ENCODE measurements around the gene VSTM1. TPM values are rescaled to one million over a fixed set of nuclear protein-coding genes. Genes with fewer than 3 reads are reported as not detected.

VSTM1 gene, protein sequence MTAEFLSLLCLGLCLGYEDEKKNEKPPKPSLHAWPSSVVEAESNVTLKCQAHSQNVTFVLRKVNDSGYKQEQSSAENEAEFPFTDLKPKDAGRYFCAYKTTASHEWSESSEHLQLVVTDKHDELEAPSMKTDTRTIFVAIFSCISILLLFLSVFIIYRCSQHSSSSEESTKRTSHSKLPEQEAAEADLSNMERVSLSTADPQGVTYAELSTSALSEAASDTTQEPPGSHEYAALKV
- total RNA-seq: 0.43 TPM in 1 of 2 replicates, not detected in the other

DNA sequence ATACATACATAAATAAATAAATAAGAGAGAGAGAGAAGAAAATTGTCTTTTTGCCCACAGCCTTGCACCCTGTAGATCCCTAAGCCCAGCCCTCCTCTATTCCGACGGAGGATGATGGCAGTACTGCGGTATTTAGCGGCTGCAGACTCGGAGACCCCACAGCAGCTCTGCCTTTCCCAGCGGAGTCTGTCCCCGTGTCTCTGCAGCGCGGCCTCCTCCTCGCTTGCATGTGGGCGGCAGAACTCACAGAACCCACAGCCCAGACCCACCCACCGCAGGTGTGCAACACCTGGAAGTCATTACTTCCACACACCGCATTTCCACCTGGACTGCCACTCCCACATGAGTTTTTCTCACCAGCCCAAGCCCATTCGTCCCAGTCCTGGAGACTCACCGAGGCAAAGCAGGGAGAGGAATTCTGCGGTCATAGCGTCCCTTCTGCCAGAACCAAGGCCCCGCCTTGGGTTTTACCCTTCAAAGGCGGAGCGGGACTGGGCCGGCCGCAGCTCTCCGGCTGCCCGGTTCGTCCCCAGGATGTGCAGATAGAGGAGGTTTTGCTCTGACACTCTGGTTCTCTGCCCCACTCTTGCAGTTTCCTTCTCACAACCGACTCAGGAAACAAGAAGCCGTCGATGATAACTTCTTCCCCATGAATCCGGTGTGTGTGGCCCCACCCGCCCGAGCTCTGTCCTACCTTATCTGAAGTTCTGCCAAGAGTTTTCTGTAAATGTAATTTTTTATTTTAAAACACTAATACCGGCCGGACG, at the start of gene VSTM1:
Gene VSTM1, minus strand, starts transcription at position 548 of the 767 bp plus-strand sequence. Its CDS starts 120 bp downstream, at position 428.
- TF ChIP-seq, protein P1, sequence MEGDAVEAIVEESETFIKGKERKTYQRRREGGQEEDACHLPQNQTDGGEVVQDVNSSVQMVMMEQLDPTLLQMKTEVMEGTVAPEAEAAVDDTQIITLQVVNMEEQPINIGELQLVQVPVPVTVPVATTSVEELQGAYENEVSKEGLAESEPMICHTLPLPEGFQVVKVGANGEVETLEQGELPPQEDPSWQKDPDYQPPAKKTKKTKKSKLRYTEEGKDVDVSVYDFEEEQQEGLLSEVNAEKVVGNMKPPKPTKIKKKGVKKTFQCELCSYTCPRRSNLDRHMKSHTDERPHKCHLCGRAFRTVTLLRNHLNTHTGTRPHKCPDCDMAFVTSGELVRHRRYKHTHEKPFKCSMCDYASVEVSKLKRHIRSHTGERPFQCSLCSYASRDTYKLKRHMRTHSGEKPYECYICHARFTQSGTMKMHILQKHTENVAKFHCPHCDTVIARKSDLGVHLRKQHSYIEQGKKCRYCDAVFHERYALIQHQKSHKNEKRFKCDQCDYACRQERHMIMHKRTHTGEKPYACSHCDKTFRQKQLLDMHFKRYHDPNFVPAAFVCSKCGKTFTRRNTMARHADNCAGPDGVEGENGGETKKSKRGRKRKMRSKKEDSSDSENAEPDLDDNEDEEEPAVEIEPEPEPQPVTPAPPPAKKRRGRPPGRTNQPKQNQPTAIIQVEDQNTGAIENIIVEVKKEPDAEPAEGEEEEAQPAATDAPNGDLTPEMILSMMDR (IDR thresholded peaks at IDR 0.05; ENCODE audit: insufficient read depth, low read depth, low read length): no peak
- no peak within 1 kb of the TSS for H3K4me3 ChIP-seq (ENCODE audit: low read depth, low read length)
- no peak for DNase-seq (ENCODE audit: low read depth)

DNA sequence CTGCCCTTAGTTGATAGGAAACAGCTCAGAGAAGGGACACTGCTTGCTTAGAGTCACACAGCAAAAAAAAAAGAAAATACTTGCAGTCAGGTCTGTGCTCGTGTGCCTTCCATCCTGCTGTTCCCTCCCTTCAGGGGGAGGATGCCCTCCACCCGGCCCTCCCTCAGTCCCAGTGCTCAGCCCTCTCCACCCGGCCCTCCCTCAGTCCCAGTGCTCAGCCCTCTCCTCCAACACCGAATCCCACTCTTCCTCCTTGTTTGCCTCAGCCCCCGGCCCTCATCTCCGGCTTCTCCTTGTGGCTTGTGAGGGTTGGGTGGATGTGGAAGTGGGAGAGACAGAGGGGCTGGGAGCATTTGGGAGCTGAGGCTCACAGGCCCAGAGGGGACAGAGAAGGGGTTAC, 46.0 kb upstream of the VSTM1 start:
- no peak for DNase-seq (ENCODE audit: low read depth)
- TF ChIP-seq, protein P1 (IDR thresholded peaks at IDR 0.05; ENCODE audit: insufficient read depth, low read depth, low read length): no peak
- H3K4me3 ChIP-seq (ENCODE audit: low read depth, low read length): no peak overlapping the region

DNA sequence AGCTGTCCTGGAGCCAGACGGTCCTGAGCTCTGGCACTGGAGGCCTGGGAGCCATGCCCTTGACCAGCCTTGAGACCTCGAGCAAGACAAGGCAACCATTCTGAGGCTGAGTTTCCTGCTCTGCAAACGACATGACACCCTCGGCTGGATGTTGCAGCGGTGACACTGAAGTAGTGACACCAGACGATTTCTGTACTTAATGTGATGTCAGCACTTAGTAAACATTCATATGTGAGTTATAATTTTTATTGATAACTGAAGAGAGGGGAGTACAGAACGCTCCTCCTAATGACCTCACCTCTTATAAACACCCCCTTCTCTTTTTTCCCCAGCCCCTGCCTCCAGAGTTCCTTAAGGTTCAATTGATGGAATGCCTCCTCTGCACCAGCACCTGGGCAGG, 44.8 kb upstream of the VSTM1 start:
- TF ChIP-seq, protein P1 (IDR thresholded peaks at IDR 0.05; ENCODE audit: insufficient read depth, low read depth, low read length): no peak
- no peak for DNase-seq (ENCODE audit: low read depth)

DNA sequence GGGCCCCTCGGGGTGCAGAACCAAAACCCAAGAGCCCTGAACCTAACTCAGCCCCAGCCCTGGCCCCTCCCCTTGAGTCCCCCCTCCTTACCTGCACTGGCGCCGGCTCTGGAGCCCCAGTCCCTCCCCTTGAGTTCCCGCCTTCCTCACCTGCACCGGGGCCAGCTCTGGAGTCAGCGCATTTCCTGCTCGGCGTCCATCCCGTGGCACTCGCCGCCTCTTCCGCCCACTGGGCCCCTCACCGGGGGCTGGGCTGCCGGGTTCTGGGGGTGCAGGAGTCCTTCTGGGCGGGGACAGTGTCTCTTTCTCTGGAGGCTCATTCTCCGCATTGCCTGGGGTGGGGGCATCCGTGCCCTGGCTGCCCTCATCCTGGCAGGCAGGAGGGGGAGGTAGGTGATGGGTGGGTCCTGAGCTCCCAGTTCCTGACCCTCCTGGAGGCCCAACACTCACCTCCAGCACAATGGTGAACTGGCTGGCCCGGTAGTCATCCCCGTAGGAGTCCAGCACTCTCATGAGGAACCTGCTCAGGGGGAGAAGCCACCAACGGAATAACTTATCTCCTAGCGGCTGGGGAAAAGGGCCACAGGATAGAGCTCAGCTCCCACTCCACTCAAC, 44.3 kb upstream of the VSTM1 start:
- TF ChIP-seq, protein P1 (IDR thresholded peaks at IDR 0.05; ENCODE audit: insufficient read depth, low read depth, low read length): no peak
- H3K4me3 ChIP-seq (ENCODE audit: low read depth, low read length): no peak overlapping the region
- no peak for DNase-seq (ENCODE audit: low read depth)

More for the DNA sequence above, 44.8 kb upstream of the VSTM1 start:
- H3K4me3 ChIP-seq (ENCODE audit: low read depth, low read length): no peak overlapping the region

DNA sequence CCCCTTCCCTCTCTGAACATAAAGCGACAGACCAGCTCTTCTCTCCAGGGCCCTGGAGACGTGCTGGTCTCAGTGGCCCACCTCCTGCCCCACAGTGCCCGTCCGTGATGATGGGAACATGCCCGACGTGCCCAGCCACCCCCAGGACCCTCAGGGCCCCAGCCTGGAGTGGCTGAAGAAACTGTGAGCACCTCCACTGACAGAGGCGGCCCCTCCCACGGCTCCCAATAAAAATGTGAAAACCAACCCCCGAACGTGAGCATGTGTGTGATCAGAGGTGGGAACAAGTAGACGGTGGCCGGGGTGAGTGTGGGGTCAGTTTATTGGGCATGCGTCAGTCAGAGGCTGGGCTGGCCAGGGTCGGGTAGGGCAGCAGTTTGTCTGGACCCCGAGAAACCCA, 43.0 kb upstream of the VSTM1 start:
- DNase-seq (ENCODE audit: low read depth): no peak
- TF ChIP-seq, protein P1 (IDR thresholded peaks at IDR 0.05; ENCODE audit: insufficient read depth, low read depth, low read length): no peak
- H3K4me3 ChIP-seq (ENCODE audit: low read depth, low read length): no peak overlapping the region

DNA sequence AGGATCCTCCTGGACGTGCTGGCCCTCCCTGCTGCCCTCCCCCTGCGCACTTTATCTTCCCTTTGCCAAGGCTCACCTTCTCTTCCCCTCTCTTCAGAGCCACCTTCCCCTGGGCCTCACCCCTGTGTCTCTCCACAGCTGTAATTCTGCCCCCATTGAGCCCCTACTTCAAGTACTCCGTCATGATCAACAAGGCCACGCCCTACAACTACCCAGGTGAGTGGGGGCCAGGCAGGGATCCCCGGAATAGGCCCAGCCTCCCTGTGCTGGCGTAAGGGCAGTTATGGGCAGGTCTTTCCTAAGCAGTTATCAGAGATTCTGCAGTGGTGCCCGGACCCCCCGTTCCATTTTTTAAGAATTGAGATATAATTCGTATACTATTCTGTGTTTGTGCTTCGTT, 42.1 kb upstream of the VSTM1 start:
- TF ChIP-seq, protein P1 (IDR thresholded peaks at IDR 0.05; ENCODE audit: insufficient read depth, low read depth, low read length): no peak
- H3K4me3 ChIP-seq (ENCODE audit: low read depth, low read length): no peak overlapping the region
- DNase-seq (ENCODE audit: low read depth): no peak
